ENCODE data around the gene IGFBP5.

Gene IGFBP5

GRCh38 chr2:216637472-216637871 lies 57.9 kb downstream of the IGFBP5 start:
- TF ChIP-seq CTCF (IDR thresholded peaks at IDR 0.05; ENCODE audit: extremely low read depth, insufficient read depth, missing control alignments): no peak
- in situ Hi-C loops (cut with MboI; ENCODE audit: low pct_unique_long_range_greater_than_20kb, low sequenced_read_pairs, unreplicated experiment): no loop called here
- DNase-seq (ENCODE audit: low spot score): no peak

GRCh38 chr2:216636551-216637450 lies 58.5 kb downstream of the IGFBP5 start:
- in situ Hi-C loops (cut with MboI; ENCODE audit: low pct_unique_long_range_greater_than_20kb, low sequenced_read_pairs, unreplicated experiment): no loop called here
- DNase-seq (ENCODE audit: low spot score): no peak
- no peak for TF ChIP-seq CTCF (IDR thresholded peaks at IDR 0.05; ENCODE audit: extremely low read depth, insufficient read depth, missing control alignments)

- DNase-seq (ENCODE audit: low spot score): no peak
- in situ Hi-C loops (cut with MboI; ENCODE audit: low pct_unique_long_range_greater_than_20kb, low sequenced_read_pairs, unreplicated experiment): no loop called here
- TF ChIP-seq CTCF (IDR thresholded peaks at IDR 0.05; ENCODE audit: extremely low read depth, insufficient read depth, missing control alignments): no peak
Measured at GRCh38 chr2:216635701-216636550, 59.4 kb downstream of the IGFBP5 start.

- in situ Hi-C loops (cut with MboI; ENCODE audit: low pct_unique_long_range_greater_than_20kb, low sequenced_read_pairs, unreplicated experiment): no loop called here
- peak; percentile 48 for DNase-seq (ENCODE audit: low spot score)
- no peak for TF ChIP-seq CTCF (IDR thresholded peaks at IDR 0.05; ENCODE audit: extremely low read depth, insufficient read depth, missing control alignments)
Measured at GRCh38 chr2:216635171-216635570, 60.2 kb downstream of the IGFBP5 start.

- in situ Hi-C loops (cut with MboI; ENCODE audit: low pct_unique_long_range_greater_than_20kb, low sequenced_read_pairs, unreplicated experiment): no loop called here
- no peak for DNase-seq (ENCODE audit: low spot score)
- no peak for TF ChIP-seq CTCF (IDR thresholded peaks at IDR 0.05; ENCODE audit: extremely low read depth, insufficient read depth, missing control alignments)
Measured at GRCh38 chr2:216634370-216635148, 60.8 kb downstream of the IGFBP5 start.

Data from GM13977 (cell line).